OCI-LY7 (cell line): ENCODE measurements around the gene MCUR1. TPM values are rescaled to one million over a fixed set of nuclear protein-coding genes. Genes with fewer than 3 reads are reported as not detected.

Experiments used
- BruUV-seq: library from RNA; stranded (reverse); fragments of 400-500 nt; replicated peaks from 2 replicates; lab custom pipeline; 2021; lab: Mats Ljungman, UMichigan
- CTCF ChIA-PET: fragments of 300-600 bp; sonication (Branson Sonifier 250); formaldehyde crosslinking; loops from one replicate; lab custom pipeline; 2022; ENCODE audit warnings: antibody characterized with exemption; ENCODE audit not compliant: unreplicated experiment; lab: Charles Lee
- POLR2A ChIA-PET: fragments of 300-600 bp; sonication (Branson Sonifier 250); formaldehyde crosslinking; loops from one replicate; lab custom pipeline; 2022; ENCODE audit warnings: antibody characterized with exemption; lab: Charles Lee
- DNase-seq: peaks from one replicate; pipeline ENCODE4 v3.0.0-alpha.2; 2015; ENCODE audit warnings: low spot score
- H2AFZ ChIP-seq: fragments of 200-600 bp; sonication (generic), shearing (Covaris generic); 2 replicates; pipeline ENCODE4 v1.6.1; 2014; ENCODE audit warnings: mild to moderate bottlenecking, antibody characterized with exemption, low read length, moderate library complexity
- H3K27ac ChIP-seq: fragments of 200-600 bp; sonication (generic); 2 replicates; pipeline ENCODE4 v1.5.1; 2014; ENCODE audit warnings: mixed run types, low read depth, mild to moderate bottlenecking, moderate library complexity, low read length, inconsistent platforms; ENCODE audit not compliant: poor library complexity, severe bottlenecking
- H3K36me3 ChIP-seq: fragments of 200-600 bp; sonication (generic); 2 replicates; pipeline ENCODE4 v1.6.1; 2014; ENCODE audit warnings: mild to moderate bottlenecking, antibody characterized with exemption, low read length, moderate library complexity, mixed read lengths; ENCODE audit not compliant: insufficient read depth
- H3K4me1 ChIP-seq: fragments of 200-600 bp; sonication (generic); 2 replicates; pipeline ENCODE4 v1.5.1; 2014; ENCODE audit warnings: mild to moderate bottlenecking, low read length; ENCODE audit not compliant: insufficient read depth, poor library complexity, severe bottlenecking
- H3K4me2 ChIP-seq: fragments of 200-600 bp; sonication (generic); 2 replicates; pipeline ENCODE4 v1.6.1; 2014; ENCODE audit warnings: mild to moderate bottlenecking, low read length
- H3K4me3 ChIP-seq: fragments of 200-600 bp; sonication (generic); 2 replicates; pipeline ENCODE4 v1.5.1; 2014; ENCODE audit warnings: mild to moderate bottlenecking, low read depth, low read length; ENCODE audit not compliant: poor library complexity, severe bottlenecking
- H3K79me2 ChIP-seq: fragments of 200-600 bp; sonication (generic); 2 replicates; pipeline ENCODE4 v1.6.1; 2016; ENCODE audit warnings: low read depth, mild to moderate bottlenecking, low read length, moderate library complexity, mixed read lengths; ENCODE audit not compliant: insufficient read depth
- H3K9me2 ChIP-seq: fragments of 200-600 bp; sonication (generic); 2 replicates; pipeline ENCODE4 v1.6.1; 2016; ENCODE audit warnings: mild to moderate bottlenecking, low read length, mixed read lengths; ENCODE audit not compliant: insufficient read depth
- H3K9me3 ChIP-seq: fragments of 200-600 bp; sonication (generic); 2 replicates; pipeline ENCODE4 v1.6.1; 2014; ENCODE audit warnings: mild to moderate bottlenecking, mixed run types, low read length, mixed read lengths
- H4K20me1 ChIP-seq: fragments of 200-600 bp; sonication (generic); 2 replicates; pipeline ENCODE4 v1.6.1; 2014; ENCODE audit warnings: mild to moderate bottlenecking, antibody characterized with exemption, low read length, moderate library complexity, mixed read lengths; ENCODE audit not compliant: insufficient read depth
- EZH2phosphoT487 ChIP-seq: fragments of 200-600 bp; sonication (generic); IDR thresholded peaks from 2 replicates; pipeline ENCODE4 v1.6.1; 2018; ENCODE audit warnings: low read depth, borderline replicate concordance, mild to moderate bottlenecking, mixed run types, antibody characterized with exemption, low read length, moderate library complexity, mixed read lengths
- intact Hi-C: fragments of 100-400 bp; cut with micrococcal nuclease; formaldehyde crosslinking; loops from one replicate; pipeline ENCODE4 v1.10.0; 2022; ENCODE audit not compliant: unreplicated experiment
- total RNA-seq, 2 experiments: library from RNA; depleted of rRNA in 1 of 2; stranded (reverse); fragments of >200 nt in 1 of 2; shearing (Covaris generic) in 1 of 2; gene quantifications; 2 replicates each; pipeline ENCODE4 v1.2.3, GENCODE V29; 2014 to 2022
- TF ChIP-seq, protein P1 (sequence below): fragments of 200-600 bp; sonication (generic); conservative IDR thresholded peaks from 2 replicates; pipeline ENCODE4 v1.5.1; 2014; ENCODE audit warnings: mild to moderate bottlenecking, antibody characterized with exemption, low read length, moderate library complexity, mixed read lengths

Gene MCUR1
- total RNA-seq, 2 experiments from 2014 or later, result 17.3 to 31.1 TPM

DNA sequence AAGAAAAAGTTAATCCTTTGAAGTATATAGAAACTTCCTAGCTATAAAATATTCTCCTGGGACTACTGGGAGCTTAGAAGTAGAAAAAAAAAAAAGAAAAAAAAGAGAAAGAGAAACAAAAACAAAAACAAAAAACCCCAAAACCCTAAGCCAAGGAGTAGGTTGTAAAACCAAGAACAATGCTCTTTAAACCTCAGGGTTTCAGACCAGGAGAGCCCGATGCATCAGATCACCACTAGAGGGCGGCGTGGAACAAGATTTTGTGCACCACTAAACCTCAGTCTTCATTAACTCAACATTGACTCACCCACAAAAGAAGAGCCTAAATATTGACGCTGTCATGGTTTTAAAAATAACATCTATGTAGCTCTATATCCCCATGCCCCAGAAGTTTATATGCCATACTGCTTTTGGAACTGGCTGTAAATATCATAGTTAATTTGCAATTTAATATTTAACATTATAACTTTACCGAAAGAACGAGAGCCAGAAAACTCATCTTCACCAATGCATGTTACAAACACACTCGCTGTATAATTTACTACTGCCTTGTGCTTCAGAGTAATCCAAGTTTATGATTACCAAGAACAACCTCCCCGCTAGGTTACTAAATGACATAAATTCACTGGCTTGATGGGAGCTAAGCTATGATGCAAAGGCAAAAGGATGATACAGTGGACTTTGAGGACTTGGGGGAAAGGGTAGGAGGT is 19.2 kb downstream of the MCUR1 start:
- intact Hi-C loops, result loop anchor here (2.0 to 5.0 kb wide), 4 partner anchors 82 to 350 kb away; no protein-coding TSS in a partner anchor
- no TSS peak for BruUV-seq
- no peak overlapping the region for H3K27ac ChIP-seq
- H4K20me1 ChIP-seq, result no peaks in the 10 kb centered on the region
- H3K4me2 ChIP-seq, result no peak overlapping the region
- no peaks in the 10 kb centered on the region for H3K9me2 ChIP-seq
- no peaks in the 10 kb centered on the region for H3K79me2 ChIP-seq
- no peak for TF ChIP-seq EZH2phosphoT487
- TF ChIP-seq, protein P1, sequence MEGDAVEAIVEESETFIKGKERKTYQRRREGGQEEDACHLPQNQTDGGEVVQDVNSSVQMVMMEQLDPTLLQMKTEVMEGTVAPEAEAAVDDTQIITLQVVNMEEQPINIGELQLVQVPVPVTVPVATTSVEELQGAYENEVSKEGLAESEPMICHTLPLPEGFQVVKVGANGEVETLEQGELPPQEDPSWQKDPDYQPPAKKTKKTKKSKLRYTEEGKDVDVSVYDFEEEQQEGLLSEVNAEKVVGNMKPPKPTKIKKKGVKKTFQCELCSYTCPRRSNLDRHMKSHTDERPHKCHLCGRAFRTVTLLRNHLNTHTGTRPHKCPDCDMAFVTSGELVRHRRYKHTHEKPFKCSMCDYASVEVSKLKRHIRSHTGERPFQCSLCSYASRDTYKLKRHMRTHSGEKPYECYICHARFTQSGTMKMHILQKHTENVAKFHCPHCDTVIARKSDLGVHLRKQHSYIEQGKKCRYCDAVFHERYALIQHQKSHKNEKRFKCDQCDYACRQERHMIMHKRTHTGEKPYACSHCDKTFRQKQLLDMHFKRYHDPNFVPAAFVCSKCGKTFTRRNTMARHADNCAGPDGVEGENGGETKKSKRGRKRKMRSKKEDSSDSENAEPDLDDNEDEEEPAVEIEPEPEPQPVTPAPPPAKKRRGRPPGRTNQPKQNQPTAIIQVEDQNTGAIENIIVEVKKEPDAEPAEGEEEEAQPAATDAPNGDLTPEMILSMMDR, result peak; percentile 99
- H3K4me1 ChIP-seq, result no peaks in the 10 kb centered on the region
- no peak overlapping the region for H2AFZ ChIP-seq
- no peak overlapping the region for H3K4me3 ChIP-seq
- peaks cover 76% of the 10 kb centered on the region for H3K36me3 ChIP-seq
- DNase-seq, result peak; percentile 80
- no peaks in the 10 kb centered on the region for H3K9me3 ChIP-seq
- POLR2A ChIA-PET, result interaction anchor here (0.6 to 2.5 kb wide), 10 partner anchors 9 to 1430 kb away, joined by 3 to 10 read pairs (median 4); no protein-coding TSS in a partner anchor
- CTCF ChIA-PET, result interaction anchor here (0.5 kb wide), 1 partner anchor 272 kb away, joined by 3 read pairs; no protein-coding TSS in a partner anchor

DNA sequence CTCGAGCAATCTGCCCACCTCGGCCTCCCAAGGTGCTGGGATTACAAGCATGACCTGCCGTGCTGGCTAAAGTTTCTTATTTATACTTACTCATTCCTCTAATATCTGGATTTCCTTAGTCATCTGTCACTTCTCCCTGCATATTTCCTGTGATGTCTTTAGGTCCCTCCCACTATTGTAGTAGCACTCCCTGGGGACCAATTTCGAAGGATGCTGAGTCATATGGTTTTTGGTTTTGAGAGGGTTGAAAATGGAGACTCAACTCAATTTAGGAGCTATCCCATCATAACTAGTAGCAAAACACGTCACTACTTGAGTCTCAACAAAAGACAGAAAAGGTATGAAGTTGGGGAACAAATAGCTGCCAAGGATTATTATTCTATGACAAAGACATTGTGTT is 20.2 kb downstream of the MCUR1 start:
- CTCF ChIA-PET, result no interaction called here
- no peak overlapping the region for H2AFZ ChIP-seq
- H3K4me2 ChIP-seq, result no peak overlapping the region
- H4K20me1 ChIP-seq, result no peaks in the 10 kb centered on the region
- BruUV-seq, result no TSS peak
- H3K79me2 ChIP-seq, result no peaks in the 10 kb centered on the region
- no peaks in the 10 kb centered on the region for H3K9me2 ChIP-seq
- H3K4me1 ChIP-seq, result no peaks in the 10 kb centered on the region
- H3K4me3 ChIP-seq, result no peak overlapping the region
- H3K27ac ChIP-seq, result no peak overlapping the region
- H3K36me3 ChIP-seq, result peaks cover 76% of the 10 kb centered on the region
- intact Hi-C loops, result loop anchor here (2.0 kb wide), 2 partner anchors 273 to 351 kb away; no protein-coding TSS in a partner anchor
- POLR2A ChIA-PET, result interaction anchor here (0.7 to 2.5 kb wide), 4 partner anchors 8 to 21 kb away, joined by 4 to 10 read pairs (median 6); no protein-coding TSS in a partner anchor
- TF ChIP-seq, protein P1, result no peak
- no peak for TF ChIP-seq EZH2phosphoT487
- DNase-seq, result no peak
- no peaks in the 10 kb centered on the region for H3K9me3 ChIP-seq

DNA sequence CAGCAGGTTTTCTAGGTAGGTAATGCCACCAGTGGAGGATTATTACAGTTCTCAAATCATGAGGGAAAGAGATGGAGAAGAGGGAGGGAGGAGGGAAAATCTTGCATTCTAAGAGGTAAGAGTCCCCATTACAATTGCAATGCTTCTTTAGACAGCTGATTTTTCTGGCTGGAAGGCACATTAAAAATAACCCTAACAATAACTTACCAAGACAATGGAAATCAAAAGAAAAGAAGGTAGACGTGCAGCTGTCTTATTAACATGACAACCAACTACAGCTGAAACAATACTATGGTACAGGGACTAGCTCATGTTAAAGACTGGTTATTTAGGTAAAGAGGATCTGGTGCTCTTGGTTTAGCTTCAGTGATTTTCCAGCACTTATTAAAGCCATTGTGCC is 24.6 kb downstream of the MCUR1 start:
- Histone ChIP-seq H3K4me3 (no peak overlapping the region), H3K4me2 (no peak overlapping the region), H3K36me3 (peaks cover 50% of the 10 kb centered on the region), H3K9me3 (no peaks in the 10 kb centered on the region), H3K79me2 (no peaks in the 10 kb centered on the region), H2AFZ (no peak overlapping the region), H4K20me1 (no peaks in the 10 kb centered on the region), H3K9me2 (no peaks in the 10 kb centered on the region), H3K4me1 (no peaks in the 10 kb centered on the region), H3K27ac (no peak overlapping the region)
- ChIA-PET POLR2A (interaction anchor here (0.6 to 0.7 kb wide), 5 partner anchors 13 to 931 kb away, joined by 3 to 6 read pairs (median 4); no protein-coding TSS in a partner anchor), CTCF (no interaction called here)
- TF ChIP-seq, protein P1, result no peak
- TF ChIP-seq EZH2phosphoT487, result no peak
- intact Hi-C loops, result no loop called here
- BruUV-seq, result no TSS peak
- DNase-seq, result no peak
